HPDE6-E6E7 (cell line): Measurements from ENCODE around the gene RIMBP2.
"Not testable (repeated sequence)": the region's sequence is repeated elsewhere in the genome, so short reads cannot be mapped to it uniquely, and the experiment has no call there.

Source experiments
- DNase-seq: peaks from one replicate; pipeline ENCODE4 v3.0.0; 2011; ENCODE audit warnings: missing footprints; ENCODE audit errors: extremely low spot score

RIMBP2 gene

GRCh38 chr12:130739571-130739970 is 23.5 kb upstream of the RIMBP2 start:
- DNase-seq, result no peak

GRCh38 chr12:130738403-130738802 is 22.3 kb upstream of the RIMBP2 start:
- not testable (repeated sequence) for DNase-seq

DNA sequence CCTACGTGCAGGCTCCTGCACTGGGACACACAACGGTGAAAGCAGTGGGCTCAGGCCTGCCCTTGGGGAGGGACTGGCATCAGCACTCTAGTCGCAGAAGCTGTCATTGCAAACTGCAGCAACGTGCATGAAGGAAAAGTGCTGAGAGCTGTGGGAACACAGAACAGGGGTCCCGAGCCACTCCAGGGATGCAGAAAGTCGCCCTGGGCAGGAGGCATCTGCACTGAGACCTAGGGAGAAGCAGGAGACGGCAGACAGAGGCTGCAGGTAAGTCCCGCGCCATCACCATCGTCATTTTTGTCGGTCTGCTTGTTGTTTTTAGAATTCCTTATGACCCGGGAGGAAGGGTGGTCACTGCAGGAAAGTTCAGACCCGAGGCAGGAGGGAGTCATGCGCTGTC is 21.6 kb upstream of the RIMBP2 start:
- DNase-seq, result no peak

DNA sequence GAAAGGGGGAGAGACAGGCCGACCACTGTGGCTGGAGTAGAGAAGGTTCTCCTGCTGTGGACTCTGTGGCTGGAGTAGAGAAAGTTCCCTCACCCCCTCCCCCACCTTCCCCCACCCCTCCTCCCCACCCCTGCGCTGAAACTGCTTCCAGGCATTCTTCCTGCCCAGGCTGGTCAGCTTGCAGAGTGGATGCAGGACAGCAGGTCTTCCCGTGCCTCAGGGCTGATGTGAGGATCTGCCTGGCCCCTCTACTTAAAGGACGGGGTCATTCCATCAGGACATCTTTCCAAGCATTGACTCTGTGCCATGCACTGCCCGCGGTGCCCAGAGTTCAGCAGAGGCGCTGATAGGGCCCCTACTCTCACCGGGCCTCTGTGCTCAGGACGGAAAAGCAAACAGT is 13.2 kb upstream of the RIMBP2 start:
- no peak for DNase-seq

DNA sequence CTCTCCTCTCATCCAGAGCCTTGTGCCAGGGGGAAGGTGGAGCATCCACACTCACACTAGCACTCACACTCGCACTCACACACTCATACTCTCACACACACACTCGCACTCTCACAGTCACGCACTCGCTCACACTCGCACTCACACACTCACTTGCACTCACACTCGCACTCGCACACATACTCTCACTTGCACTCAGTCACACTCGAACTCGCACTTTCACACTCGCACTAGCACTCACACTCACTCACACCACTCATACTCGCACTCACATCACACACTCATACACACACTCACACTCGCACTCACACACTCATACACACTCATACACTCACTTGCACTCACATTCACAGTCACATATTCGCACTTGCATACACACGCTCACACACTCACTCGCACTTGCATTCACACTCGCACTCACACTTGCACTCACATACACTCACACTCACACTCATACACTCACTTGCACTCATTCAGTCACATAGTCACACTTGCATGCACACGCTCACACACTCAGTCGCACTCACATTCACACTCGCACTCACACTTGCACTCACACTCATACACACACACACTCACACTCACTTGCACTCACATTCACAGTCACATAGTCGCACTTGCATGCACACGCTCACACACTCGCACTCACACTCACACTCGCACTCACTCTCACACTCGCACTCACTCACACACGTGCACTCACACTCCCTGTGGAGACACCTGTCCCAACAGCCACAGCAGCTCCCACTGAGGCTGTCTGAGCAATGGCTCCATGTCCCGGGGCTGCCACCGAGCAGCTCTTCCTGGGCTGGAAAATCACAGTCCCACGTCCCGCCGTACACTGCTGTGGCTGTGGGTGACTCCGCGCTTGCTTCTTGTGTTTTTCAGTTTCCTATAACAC is 12.3 kb upstream of the RIMBP2 start:
- no peak for DNase-seq

- DNase-seq, result no peak
Measured at GRCh38 chr12:130719263-130719859, 3.3 kb upstream of the RIMBP2 start.

DNA sequence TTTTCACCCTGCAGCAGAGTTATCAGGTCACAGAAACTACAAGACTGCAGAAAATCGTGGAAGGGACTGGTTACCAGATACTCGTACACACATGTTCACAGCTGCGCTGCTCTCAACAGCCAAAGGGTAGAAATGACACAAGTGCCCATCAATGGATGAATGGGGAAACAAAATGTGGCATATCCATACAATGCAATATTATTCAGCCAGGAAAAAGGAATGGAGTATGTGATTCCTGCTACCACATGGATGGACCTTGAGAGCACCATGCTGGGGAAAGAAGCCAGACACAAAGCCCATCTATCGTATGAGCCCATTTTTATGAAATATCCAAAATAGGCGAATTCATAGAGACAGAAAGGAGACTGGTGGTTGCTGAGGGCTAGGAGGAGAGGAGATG is 1.7 kb upstream of the RIMBP2 start:
- DNase-seq, result no peak

DNA sequence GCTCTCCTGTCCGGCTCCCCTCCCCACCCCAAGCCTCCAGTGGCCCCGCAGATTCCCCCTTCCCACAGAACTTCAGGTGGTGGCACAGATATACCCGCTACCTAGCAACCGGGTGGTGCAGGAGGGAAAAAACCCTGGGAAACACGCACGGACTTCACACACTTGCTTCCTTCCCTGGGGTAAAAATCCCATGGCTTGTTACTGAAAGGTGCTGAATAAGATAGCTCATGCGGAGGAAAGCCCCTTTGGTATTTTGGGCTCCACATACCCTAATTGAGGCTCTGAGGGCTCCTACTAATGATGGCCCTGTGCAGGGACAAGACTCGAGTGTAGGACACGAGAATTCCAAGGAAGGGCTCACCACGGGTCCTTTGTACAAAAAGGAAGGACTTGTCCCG is 869 bp upstream of the RIMBP2 start:
- DNase-seq, result no peak

DNA sequence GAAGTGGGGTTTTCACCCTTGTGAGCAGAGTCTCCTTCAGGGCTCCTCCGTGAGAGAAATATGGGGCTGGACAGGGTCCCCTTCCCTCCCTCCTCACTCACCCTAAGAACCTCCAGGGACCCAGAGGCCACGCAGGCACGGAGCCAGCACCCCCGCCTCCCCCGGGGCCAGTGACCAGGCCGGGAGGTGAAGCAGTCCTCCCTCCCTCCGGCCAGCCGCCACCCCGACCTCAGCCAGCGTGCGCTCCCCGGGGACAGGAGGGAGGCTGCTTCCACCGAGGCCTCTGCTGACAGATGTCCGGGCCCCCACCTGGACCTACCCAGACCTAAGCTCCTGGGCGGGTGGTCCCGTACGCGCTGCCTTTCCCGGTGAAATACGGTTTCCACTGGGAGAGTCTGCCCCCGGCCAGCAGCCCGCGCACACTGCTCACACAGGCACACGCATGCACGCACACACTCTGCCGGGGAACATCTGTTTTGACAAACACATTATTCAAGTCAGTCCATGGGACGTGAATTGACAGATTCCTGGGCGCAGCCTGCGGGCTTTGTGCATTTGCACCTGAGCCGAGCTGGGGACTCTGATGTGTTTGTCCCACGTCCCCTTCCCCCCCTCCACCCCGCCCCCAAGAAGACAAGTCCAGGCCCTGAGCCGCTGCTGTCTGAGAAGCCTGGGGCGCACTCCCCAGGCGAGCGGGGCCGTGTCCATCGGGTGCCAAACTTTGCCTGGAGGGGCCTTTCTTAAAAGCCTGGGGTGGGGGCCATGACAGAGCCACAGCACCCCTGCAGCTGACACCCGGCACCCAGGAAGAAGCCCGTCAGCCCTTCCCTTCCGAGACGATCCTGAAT is 725 bp downstream of the RIMBP2 start:
- no peak for DNase-seq

DNA sequence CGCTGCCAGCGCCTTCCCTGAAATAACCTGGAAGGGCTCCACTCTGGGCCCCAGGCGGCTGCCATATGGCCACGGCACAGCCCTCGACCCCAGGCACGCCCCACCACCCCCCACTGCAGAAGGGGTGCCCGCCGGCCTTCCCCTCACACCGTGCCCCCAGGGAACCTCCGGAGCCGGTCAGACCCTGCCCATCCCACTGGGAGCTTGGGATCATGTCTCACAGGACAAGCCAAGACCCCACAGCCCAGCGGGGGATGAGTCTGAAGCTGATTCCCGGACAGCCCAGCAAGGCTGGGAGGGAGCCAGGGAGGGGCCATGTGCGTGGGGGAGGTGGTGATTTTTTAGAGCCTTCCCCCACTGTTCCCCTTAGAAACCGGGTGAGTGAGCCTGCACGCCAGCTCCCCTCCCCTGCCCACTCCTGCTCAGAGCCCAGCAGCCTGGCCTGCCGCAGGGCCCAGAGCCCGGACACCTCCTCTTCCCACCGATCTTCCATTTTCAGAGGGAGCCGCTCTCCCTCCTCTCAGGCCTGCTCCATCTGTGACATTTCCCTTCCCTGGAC is 1.4 kb downstream of the RIMBP2 start:
- DNase-seq, result no peak

- no peak for DNase-seq
Measured at GRCh38 chr12:130714091-130714590, 2.0 kb downstream of the RIMBP2 start.

DNA sequence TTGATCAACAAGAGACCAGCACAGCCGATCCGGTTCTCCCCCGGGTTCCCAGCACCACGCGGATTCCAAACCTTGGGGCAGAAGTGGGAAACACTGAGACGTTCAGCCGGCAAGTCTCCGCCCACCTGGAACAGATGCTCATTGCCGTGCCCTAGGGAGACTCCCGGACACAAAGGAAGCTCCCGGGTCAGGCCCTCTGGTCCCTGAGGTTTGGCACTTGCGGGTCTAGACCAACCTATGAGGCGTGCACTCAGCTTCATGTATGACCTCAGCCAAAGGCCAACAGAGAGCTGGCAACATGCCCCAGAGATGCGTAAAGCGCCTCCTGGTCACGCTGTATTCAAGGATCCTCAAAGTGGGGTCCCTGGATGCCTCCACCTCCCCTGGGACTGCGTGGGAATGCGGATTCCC is 2.5 kb downstream of the RIMBP2 start:
- DNase-seq, result no peak

GRCh38 chr12:130712346-130713065 is 3.6 kb downstream of the RIMBP2 start:
- DNase-seq, result no peak

- no peak for DNase-seq
Measured at GRCh38 chr12:130711756-130712155, 4.3 kb downstream of the RIMBP2 start.

GRCh38 chr12:130710733-130711080 is 5.4 kb downstream of the RIMBP2 start:
- no peak for DNase-seq

GRCh38 chr12:130709971-130710732 is 5.9 kb downstream of the RIMBP2 start:
- no peak for DNase-seq

DNA sequence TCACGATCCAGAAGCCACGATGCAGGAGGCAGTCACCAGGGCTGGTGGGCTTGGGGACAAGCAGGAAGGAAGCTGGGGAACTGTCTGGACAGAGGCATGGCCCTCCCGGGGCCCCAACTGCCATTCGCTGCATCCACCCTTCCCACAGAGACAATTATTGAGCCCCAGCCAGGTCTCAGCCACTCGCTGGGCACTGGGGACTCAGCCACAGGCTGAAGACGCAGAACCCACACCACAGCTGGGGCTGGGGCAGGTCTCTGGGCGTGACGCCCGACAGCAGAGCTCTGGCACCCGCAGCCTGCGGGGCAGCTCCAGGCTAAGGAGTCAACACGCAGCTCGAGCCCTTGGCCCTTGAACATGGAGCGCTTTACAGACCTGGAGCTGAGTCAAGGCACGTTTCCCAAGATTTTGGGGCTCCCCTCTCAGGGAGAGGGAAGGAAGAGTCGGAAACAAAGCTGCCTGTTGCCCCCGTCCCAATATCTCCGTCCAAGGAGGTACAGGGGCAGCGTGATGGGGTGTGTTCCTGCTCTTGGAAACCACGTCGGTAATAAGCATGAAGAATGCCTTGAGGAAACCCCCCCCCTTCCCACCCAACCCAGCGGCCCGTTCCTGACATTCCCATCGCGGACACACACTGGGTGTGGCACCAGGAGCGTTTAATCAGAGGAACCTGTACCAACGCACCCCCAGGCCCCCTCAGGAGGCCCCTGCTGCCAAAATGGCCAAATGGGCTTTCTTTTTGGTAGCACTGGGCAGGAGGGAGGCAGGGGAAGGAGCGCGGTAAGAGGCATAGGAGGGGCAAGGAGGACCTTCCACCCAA is 6.7 kb downstream of the RIMBP2 start:
- no peak for DNase-seq

- no peak for DNase-seq
Measured at GRCh38 chr12:130708648-130709047, 7.5 kb downstream of the RIMBP2 start.

GRCh38 chr12:130707571-130707891 is 8.6 kb downstream of the RIMBP2 start:
- no peak for DNase-seq
